Karpas-422 (cell line): ENCODE data around the gene ADCY5. TPM values are rescaled to one million over a fixed set of nuclear protein-coding genes. Genes with fewer than 3 reads are reported as not detected.

Experiments used
- DNase-seq: peaks from one replicate; pipeline ENCODE4 v3.0.0-alpha.2; 2015
- H2AFZ ChIP-seq: fragments of 200-600 bp; sonication (generic); 2 replicates; pipeline ENCODE4 v1.6.1; 2014; ENCODE audit warnings: antibody characterized with exemption, low read length, mixed read lengths
- H3K27ac ChIP-seq: fragments of 200-600 bp; sonication (generic); 2 replicates; pipeline ENCODE4 v1.5.1; 2014; ENCODE audit warnings: mild to moderate bottlenecking, low read length, moderate library complexity
- H3K27me3 ChIP-seq: fragments of 200-600 bp; sonication (generic); 2 replicates; pipeline ENCODE4 v1.6.1; 2014; ENCODE audit warnings: low read length, mixed read lengths
- H3K36me3 ChIP-seq: fragments of 200-600 bp; sonication (generic); 2 replicates; pipeline ENCODE4 v1.6.1; 2014; ENCODE audit warnings: low read length, mixed read lengths; ENCODE audit not compliant: insufficient read depth
- H3K4me1 ChIP-seq: fragments of 200-600 bp; sonication (generic); 2 replicates; pipeline ENCODE4 v1.6.1; 2014; ENCODE audit warnings: mild to moderate bottlenecking, low read length, mixed read lengths
- H3K4me2 ChIP-seq: fragments of 200-600 bp; sonication (generic); 2 replicates; pipeline ENCODE4 v1.6.1; 2014; ENCODE audit warnings: low read length, low read depth, mild to moderate bottlenecking; ENCODE audit not compliant: poor library complexity, severe bottlenecking
- H3K4me3 ChIP-seq: fragments of 200-600 bp; sonication (generic); 2 replicates; pipeline ENCODE4 v1.5.1; 2014; ENCODE audit warnings: mild to moderate bottlenecking, antibody characterized with exemption, low read length, mixed read lengths
- H3K79me2 ChIP-seq: fragments of 200-600 bp; sonication (generic); 2 replicates; pipeline ENCODE4 v1.6.1; 2014; ENCODE audit warnings: mild to moderate bottlenecking, low read length, mixed read lengths
- H3K9ac ChIP-seq: fragments of 200-600 bp; sonication (generic); 2 replicates; pipeline ENCODE4 v1.6.0; 2014; ENCODE audit warnings: low read length
- H3K9me2 ChIP-seq: fragments of 200-600 bp; sonication (generic), shearing (Covaris generic); replicated peaks from 2 replicates; pipeline ENCODE4 v1.6.0; 2014; ENCODE audit warnings: mild to moderate bottlenecking, low read length, moderate library complexity; ENCODE audit not compliant: insufficient read depth
- H3K9me3 ChIP-seq: fragments of 300-700, 200-600 bp; sonication (generic); 2 replicates; pipeline ENCODE4 v1.6.1; 2014; ENCODE audit warnings: low read length, mixed read lengths
- H4K20me1 ChIP-seq: fragments of 200-600 bp; sonication (generic); 2 replicates; pipeline ENCODE4 v1.6.1; 2014; ENCODE audit warnings: mild to moderate bottlenecking, antibody characterized with exemption, low read length, low read depth; ENCODE audit not compliant: insufficient read depth
- total RNA-seq: library from RNA; depleted of rRNA; stranded (reverse); fragments of >200 nt; shearing (Covaris generic); gene quantifications from 2 replicates; pipeline ENCODE4 v1.2.3, GENCODE V29; 2014; ENCODE audit warnings: low replicate concordance

Gene ADCY5
- total RNA-seq, 1 experiment from 2014 or later = not detected

DNA sequence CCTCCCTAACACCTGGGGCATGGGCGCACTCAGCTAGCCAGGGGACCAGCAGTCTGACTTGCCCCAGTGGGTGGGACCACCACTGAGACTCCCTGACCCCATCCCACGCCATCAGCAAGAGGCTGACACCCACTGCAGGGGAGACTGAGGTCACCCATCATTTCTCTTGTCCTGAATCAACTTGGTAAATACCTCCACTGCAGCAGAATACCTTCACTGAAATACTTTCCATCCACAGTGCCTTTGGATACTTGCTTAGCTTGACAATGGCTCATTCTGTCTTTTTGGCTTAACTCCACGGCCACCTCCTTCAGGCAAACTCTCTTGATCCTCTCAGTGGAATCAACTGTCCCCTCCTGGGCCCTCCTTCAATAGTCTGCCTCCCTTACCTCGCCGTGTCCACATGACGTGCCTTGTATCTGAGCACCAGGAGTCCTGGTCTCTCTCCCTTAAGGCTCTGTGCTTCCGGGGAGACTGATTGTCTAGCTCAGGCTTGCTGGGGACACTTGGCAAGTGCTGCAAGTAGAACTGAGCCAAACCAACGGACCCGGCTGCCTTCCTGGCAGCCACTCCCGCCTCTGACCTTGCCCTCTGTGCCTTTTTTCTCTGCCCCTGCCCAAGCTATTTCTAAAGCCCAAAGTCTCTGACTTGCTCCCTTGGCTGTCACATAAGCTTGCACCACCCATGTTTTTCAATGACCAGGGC lies 119.1 kb downstream of the ADCY5 start:
- Histone ChIP-seq H3K27me3 (no peaks in the 10 kb centered on the region), H3K27ac (no peak overlapping the region), H3K4me2 (no peak overlapping the region), H3K4me1 (no peaks in the 10 kb centered on the region; the same call in 1 of the 2 replicates), H2AFZ (no peak overlapping the region), H4K20me1 (no peaks in the 10 kb centered on the region), H3K36me3 (no peaks in the 10 kb centered on the region), H3K79me2 (no peaks in the 10 kb centered on the region), H3K4me3 (no peak overlapping the region), H3K9ac (no peak overlapping the region), H3K9me3 (no peaks in the 10 kb centered on the region), H3K9me2 (no peaks in the 10 kb centered on the region)
- no peak for DNase-seq

DNA sequence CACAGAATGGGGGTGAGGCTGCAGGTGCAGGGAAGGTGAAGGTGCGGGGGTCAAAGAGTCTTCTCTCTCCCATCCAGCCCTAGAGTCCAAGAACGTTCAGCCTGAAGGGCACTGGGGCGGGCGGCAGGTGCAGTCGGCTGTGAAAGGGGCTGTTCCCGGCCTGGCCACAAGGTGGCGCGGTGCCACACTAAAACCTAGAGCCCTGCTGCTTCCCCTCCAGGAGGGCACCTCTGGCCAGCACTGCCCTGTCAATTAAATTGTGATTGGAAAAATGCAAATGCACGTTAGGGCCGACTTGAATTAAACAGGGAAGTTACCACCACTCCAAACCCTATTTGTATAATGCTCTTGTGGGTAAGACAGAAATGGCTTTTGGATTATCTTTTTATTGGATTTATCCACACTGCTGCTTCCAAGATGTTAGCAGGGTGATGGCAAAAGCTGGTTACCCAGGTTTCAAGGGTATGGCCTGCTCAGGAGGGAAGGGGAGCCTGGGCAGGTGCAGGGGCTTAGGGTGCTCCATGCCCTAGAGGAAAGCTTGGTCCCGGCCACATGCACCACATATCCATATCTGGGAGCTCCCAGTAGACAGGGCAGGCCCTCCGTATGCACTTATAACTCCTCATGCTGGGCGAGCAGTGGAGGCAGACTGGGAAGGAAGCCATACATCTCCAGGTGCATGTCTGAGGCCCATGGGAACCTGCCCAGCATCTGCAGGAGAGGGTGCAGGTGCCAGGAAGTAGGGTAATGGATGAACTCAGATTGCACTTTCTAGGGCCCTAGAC lies 119.8 kb downstream of the ADCY5 start:
- H3K27ac ChIP-seq = no peak overlapping the region
- H3K36me3 ChIP-seq = no peaks in the 10 kb centered on the region
- no peaks in the 10 kb centered on the region; the same call in 1 of the 2 replicates for H3K4me1 ChIP-seq
- no peaks in the 10 kb centered on the region for H3K9me3 ChIP-seq
- H4K20me1 ChIP-seq = no peaks in the 10 kb centered on the region
- no peak overlapping the region for H3K4me2 ChIP-seq
- H3K9me2 ChIP-seq = no peaks in the 10 kb centered on the region
- H3K4me3 ChIP-seq = no peak overlapping the region
- no peaks in the 10 kb centered on the region for H3K27me3 ChIP-seq
- peak; percentile 85 for DNase-seq
- H3K79me2 ChIP-seq = no peaks in the 10 kb centered on the region
- H3K9ac ChIP-seq = no peak overlapping the region
- H2AFZ ChIP-seq = no peak overlapping the region

DNA sequence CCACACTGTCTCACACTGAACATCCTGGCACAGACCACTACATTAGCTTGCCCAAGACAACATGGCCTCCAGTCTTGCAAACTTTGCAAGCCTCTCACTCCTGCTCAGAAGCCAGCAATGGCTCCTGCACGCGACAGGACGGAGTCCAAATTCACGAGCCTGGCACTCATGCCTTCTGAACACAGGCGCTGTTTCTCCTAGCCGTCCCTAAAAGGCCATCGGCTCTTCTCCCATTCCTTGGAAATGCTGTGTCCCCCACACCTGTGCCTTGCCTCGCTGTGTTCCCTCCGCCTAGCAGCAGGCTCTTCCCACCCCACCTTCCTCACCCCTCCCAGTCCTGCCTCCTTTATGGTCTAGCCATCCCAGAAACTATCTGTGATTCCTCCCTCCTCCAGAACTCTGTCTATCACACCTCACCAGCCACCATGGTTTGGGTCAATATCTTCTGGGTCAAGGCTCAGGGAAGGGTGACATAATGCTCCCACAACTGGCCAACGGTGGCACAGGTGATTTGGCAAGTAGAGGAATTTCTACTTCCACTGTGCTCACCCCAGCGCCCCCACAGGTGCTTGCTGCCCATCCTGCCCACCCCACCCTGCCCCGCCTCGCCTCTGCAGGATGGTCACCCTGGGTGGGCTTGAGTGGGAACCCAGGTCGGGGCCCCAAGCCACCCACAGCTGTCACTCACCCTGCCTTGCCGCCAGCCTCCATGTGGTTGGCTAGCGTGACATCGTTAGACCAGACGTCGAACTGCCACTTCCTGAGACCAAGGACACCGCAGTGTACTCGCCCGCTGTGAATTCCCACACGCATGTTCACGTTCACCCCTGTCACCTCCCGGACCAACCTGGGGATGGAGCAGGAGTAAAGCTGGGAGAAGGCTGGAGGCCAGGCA lies 120.7 kb downstream of the ADCY5 start:
- Histone ChIP-seq H4K20me1 (no peaks in the 10 kb centered on the region), H3K36me3 (no peaks in the 10 kb centered on the region), H3K4me1 (no peaks in the 10 kb centered on the region; the same call in 1 of the 2 replicates)

GRCh38 chr3:123327480-123327879 lies 121.4 kb downstream of the ADCY5 start:
- DNase-seq = no peak
- no peak overlapping the region for H3K27ac ChIP-seq
- no peak overlapping the region for H3K4me3 ChIP-seq
- no peaks in the 10 kb centered on the region for H4K20me1 ChIP-seq
- H3K9me2 ChIP-seq = no peaks in the 10 kb centered on the region
- H3K27me3 ChIP-seq = no peaks in the 10 kb centered on the region
- no peaks in the 10 kb centered on the region for H3K79me2 ChIP-seq
- no peaks in the 10 kb centered on the region; the same call in 1 of the 2 replicates for H3K4me1 ChIP-seq
- no peak overlapping the region for H3K9ac ChIP-seq
- H2AFZ ChIP-seq = no peak overlapping the region
- no peaks in the 10 kb centered on the region for H3K9me3 ChIP-seq
- H3K4me2 ChIP-seq = no peak overlapping the region
- no peaks in the 10 kb centered on the region for H3K36me3 ChIP-seq

More for the DNA sequence above, 120.7 kb downstream of the ADCY5 start:
- Histone ChIP-seq H3K9me3 (no peaks in the 10 kb centered on the region), H3K27me3 (no peaks in the 10 kb centered on the region), H2AFZ (no peak overlapping the region), H3K4me2 (no peak overlapping the region), H3K79me2 (no peaks in the 10 kb centered on the region), H3K4me3 (no peak overlapping the region), H3K27ac (no peak overlapping the region), H3K9me2 (no peaks in the 10 kb centered on the region), H3K9ac (no peak overlapping the region)
- no peak for DNase-seq

DNA sequence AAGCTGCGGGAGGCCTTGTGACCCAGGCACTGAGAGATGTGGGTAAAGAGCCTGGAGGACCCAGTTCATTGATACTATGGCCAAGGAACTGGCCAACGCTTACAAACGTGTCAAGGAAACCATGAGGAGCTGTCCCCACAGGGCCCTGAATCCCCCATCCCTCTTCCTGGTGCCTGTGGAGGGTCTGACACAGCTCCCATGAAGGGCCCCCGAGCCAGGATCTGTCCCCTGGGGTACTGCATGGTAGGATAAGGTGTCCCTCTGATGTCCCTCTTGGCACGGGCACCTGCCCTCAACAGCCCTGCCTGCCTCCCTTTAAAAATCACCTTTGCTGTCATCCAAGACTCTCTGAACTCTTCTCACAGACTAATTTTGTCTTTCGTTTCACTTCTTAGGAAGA lies 122.4 kb downstream of the ADCY5 start:
- Histone ChIP-seq H4K20me1 (no peaks in the 10 kb centered on the region), H3K9me3 (no peaks in the 10 kb centered on the region), H3K79me2 (no peaks in the 10 kb centered on the region), H3K27me3 (no peaks in the 10 kb centered on the region), H3K27ac (no peak overlapping the region), H3K4me3 (no peak overlapping the region), H3K9me2 (no peaks in the 10 kb centered on the region), H3K4me1 (no peaks in the 10 kb centered on the region; the same call in 1 of the 2 replicates), H2AFZ (no peak overlapping the region), H3K9ac (no peak overlapping the region), H3K36me3 (no peaks in the 10 kb centered on the region), H3K4me2 (no peak overlapping the region)
- no peak for DNase-seq

- DNase-seq = no peak
- no peaks in the 10 kb centered on the region for H4K20me1 ChIP-seq
- no peaks in the 10 kb centered on the region for H3K27me3 ChIP-seq
- H3K27ac ChIP-seq = no peak overlapping the region
- no peaks in the 10 kb centered on the region for H3K79me2 ChIP-seq
- no peaks in the 10 kb centered on the region; the same call in 1 of the 2 replicates for H3K4me1 ChIP-seq
- H3K4me3 ChIP-seq = no peak overlapping the region
- H3K9me2 ChIP-seq = no peaks in the 10 kb centered on the region
- no peak overlapping the region for H3K4me2 ChIP-seq
- H3K9ac ChIP-seq = no peak overlapping the region
- H3K36me3 ChIP-seq = no peaks in the 10 kb centered on the region
- no peak overlapping the region for H2AFZ ChIP-seq
- H3K9me3 ChIP-seq = no peaks in the 10 kb centered on the region
Measured at GRCh38 chr3:123325766-123326256, 123.1 kb downstream of the ADCY5 start.

DNA sequence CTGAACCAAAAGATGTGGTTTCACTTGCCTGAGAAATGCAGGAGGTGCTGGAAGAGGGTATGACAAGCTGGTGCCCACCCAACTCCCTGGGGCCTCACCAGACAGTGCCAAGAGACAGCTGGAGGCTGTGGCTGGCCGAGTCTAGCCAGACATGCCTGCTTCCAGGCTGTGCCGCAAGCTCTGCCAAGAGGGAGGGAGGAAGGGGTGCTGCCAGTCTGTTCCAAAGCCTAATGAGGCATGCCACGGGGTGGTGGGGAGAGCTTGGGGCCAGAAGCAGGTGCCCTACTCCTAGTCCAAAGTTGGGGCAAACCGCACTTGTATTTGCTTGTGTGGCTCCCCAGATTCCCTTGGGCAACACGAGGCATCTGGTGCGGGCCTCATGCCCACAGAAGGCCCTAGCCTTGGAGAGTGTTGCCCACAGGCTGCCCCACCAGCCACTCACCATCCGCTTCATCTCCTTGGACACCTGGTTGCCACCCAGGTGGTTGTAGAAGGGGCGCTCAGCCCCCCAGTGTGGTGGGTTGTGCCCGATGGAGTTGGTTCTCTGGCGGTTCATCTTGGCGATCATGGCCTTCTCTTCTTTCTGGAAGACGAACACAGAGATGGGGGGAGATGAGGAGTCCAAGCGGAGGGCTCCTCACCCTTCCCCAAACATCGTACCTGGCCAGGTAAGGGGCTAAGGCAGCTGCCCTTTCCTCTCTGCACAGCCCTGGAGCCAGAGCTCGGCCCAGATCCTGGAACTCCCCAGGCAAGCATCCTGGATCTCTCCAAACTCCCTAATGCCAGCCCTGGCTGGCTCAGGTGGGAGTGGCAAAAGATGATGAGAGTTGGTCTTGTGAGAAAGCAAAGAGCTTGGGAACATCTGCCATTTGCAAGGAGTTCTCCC lies 123.8 kb downstream of the ADCY5 start:
- Histone ChIP-seq H3K36me3 (no peaks in the 10 kb centered on the region), H3K27ac (no peak overlapping the region), H3K9me3 (no peaks in the 10 kb centered on the region), H3K9me2 (no peaks in the 10 kb centered on the region), H3K4me3 (no peak overlapping the region), H3K27me3 (no peaks in the 10 kb centered on the region), H3K9ac (no peak overlapping the region), H2AFZ (no peak overlapping the region), H3K79me2 (no peaks in the 10 kb centered on the region), H3K4me1 (no peaks in the 10 kb centered on the region), H4K20me1 (no peaks in the 10 kb centered on the region), H3K4me2 (no peak overlapping the region)
- no peak for DNase-seq
